EH (cell line): ENCODE data around the gene GP5.

Experiments
- DNase-seq: peaks from one replicate; pipeline ENCODE4 v3.0.0-alpha.2; 2015; ENCODE audit warnings: low read depth

The GP5 gene

GRCh38 chr3:194397757-194398312 is 1.2 kb downstream of the GP5 start:
- peak; percentile 23 for DNase-seq

GRCh38 chr3:194396859-194397756 is 2.0 kb downstream of the GP5 start:
- no peak for DNase-seq

- DNase-seq: no peak
Observed at GRCh38 chr3:194396539-194396858, 2.6 kb downstream of the GP5 start.

- peak; percentile 29 for DNase-seq
Observed at GRCh38 chr3:194395778-194396538, 3.1 kb downstream of the GP5 start.

GRCh38 chr3:194395212-194395611 is 3.9 kb downstream of the GP5 start:
- peak; percentile 15 for DNase-seq

- DNase-seq: no peak
Observed at GRCh38 chr3:194392576-194392975, 6.5 kb downstream of the GP5 start.

- no peak for DNase-seq
Observed at GRCh38 chr3:194390835-194391234, 8.2 kb downstream of the GP5 start.

- no peak for DNase-seq
Observed at GRCh38 chr3:194389269-194389668, 9.8 kb downstream of the GP5 start.

DNA sequence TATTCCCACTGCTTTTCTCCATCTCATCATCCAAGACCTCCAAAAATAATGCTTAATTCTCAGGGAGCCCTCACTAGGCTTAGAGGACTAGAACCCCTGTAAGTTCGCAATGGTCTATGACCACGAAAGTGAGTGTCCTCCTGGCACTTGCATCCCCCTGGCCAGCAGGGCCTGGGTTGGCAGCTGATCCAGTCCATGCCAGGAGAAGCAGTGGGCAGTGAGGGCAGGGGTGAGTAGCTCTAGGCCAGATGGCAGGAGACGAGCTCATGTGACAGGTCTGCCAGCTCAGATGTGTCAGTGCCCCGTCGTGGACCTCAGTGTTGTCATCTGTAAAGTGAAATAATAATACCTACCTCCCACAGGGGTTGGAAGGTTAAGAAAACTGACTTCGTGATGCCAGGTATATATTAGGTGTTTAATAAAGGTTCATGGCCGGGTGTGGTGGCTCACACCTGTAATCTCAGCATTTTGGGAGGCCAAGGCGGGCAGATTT is 11.1 kb downstream of the GP5 start:
- DNase-seq: no peak

- DNase-seq: no peak
Observed at GRCh38 chr3:194387276-194387675, 11.8 kb downstream of the GP5 start.

DNA sequence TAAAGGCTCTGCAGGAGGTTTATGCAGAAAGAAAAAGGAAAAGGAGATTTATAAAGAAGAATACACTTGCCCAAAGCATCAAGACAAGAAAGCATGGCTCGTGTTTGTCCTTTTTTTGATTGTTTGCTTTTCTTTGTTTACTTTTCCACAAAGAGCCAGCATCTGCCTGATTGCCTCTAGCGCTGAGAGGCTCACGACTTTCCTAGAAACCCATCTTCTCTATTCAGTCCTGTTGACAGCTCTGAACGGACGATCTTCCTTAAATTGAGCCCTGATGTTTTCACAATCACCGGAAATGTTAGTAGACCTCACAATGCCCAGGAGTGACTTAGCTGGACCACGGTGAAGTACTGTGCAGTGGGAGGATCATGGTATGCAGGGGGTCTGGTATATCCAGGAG is 12.4 kb downstream of the GP5 start:
- no peak for DNase-seq

DNA sequence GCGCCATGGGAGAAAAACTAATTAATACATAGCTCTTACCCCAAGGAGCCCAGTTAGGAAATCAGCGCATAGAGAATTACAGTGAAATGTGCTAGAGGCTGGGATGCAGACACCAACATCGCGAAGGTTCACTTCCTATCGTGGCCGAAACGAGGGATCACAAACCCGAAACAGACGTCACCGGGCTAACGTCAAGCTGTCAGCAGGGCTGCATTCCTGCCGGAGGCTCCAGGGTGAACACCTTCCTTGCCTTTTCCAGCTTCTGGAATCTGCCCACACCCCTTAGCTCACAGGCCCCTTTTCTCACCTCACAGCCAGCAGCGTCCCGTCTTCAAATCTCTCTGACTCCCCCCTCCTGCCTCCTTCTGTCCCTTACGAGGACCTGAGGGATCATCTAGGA is 13.0 kb downstream of the GP5 start:
- DNase-seq: no peak

GRCh38 chr3:194384569-194385001 is 14.5 kb downstream of the GP5 start:
- no peak for DNase-seq

GRCh38 chr3:194384156-194384555 is 14.9 kb downstream of the GP5 start:
- DNase-seq: no peak

DNA sequence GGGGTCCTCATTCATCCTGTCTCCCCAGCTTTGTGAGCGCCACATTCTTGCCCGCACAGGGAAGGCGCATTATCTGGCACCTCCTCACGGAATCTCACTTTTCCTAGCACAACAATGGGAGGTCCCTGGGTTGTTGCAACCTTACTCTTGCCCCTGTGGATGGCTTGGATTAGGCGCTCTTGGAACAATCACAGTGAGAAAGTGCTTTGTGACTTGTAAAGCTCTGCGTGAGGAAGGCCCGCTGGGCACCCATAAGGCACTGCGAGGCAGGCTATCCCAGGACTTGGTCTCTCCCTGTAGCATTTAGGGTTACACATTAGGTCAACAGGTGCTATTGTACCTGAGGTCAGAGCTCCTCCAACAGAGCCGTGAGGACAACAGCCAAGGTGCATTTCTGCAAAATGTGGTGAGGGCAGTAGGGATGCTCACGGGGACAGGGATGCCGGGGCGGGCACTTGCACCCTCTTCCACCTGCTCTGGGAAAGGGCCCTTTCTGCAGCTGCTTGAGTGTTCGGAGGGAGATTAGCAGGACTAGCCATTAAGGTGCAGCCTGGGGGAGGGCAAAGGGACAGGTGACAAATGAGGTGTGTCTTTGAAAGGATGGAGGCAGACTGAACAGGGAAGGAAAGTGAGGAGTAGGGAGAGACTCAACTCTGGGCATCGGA is 15.7 kb downstream of the GP5 start:
- no peak for DNase-seq

- DNase-seq: no peak
Observed at GRCh38 chr3:194382892-194383223, 16.2 kb downstream of the GP5 start.

- DNase-seq: no peak
Observed at GRCh38 chr3:194382196-194382891, 16.7 kb downstream of the GP5 start.

- peak; percentile 57 for DNase-seq
Observed at GRCh38 chr3:194381460-194381875, 17.6 kb downstream of the GP5 start.

- no peak for DNase-seq
Observed at GRCh38 chr3:194380326-194380725, 18.7 kb downstream of the GP5 start.

DNA sequence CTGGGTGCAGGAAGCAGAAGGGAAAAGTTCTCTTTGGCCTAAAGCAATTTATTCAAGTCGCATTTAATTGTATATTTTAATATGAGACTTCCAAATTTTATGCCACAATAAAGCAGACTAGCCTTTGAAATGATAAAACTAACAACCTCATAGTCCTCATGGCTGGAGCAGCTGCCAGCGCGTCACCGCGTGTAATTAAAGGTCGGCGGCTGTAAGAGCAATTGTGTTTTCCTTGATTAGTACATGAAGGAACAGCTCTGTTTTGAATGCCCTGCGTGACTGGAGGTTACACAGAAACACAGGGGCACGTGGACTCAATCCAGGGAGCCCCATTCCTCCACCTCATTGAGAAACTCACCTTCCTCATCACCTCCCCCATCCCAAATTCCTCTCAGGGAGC is 19.4 kb downstream of the GP5 start:
- no peak for DNase-seq

DNA sequence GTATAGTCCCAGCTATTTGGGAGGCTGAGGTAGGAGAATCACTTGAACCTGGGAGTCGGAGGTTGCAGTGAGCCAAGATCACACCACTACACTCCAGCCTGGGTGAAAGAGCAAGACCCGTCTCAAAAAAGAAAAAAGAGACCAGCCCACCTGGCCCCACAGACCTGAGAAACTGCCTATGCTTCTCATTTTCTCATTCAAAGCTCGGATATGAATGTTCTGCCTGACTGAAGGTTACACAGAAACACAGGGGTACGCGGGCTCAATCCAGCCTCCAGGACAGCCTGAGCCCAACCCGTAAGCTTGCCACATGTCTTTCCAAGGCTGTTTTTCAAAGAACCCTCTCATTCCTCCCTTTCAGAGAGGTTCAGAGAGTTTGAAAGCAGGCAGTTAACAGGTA is 19.8 kb downstream of the GP5 start:
- no peak for DNase-seq

- no peak for DNase-seq
Observed at GRCh38 chr3:194377708-194378107, 21.4 kb downstream of the GP5 start.
